HepG2 (cell line): ENCODE measurements around the gene SULT2B1. TPM values are rescaled to one million over a fixed set of nuclear protein-coding genes. Genes with fewer than 3 reads are reported as not detected.

Experiments
- DPF2 ChIP-seq: sonication (generic); formaldehyde crosslinking; IDR thresholded peaks from 2 replicates; pipeline ENCODE4 v1.4.0; 2020; ENCODE audit warnings: mild to moderate bottlenecking, low read depth, missing genetic modification reagents, borderline replicate concordance
- FOXA3 ChIP-seq: IDR thresholded peaks from 2 replicates; pipeline ENCODE4 v1.6.1; 2016; ENCODE audit warnings: missing genetic modification reagents, missing compliant biosample characterization
- HDAC1 ChIP-seq: sonication (generic); formaldehyde crosslinking; IDR thresholded peaks from 2 replicates; pipeline ENCODE4 v1.5.1; 2020; ENCODE audit warnings: mild to moderate bottlenecking, missing genetic modification reagents
- IKZF4 ChIP-seq: sonication (generic); formaldehyde crosslinking; IDR thresholded peaks from 2 replicates; pipeline ENCODE4 v1.5.1; 2020; ENCODE audit warnings: borderline replicate concordance, mild to moderate bottlenecking, low read depth, missing genetic modification reagents; ENCODE audit errors: not compliant biosample characterization
- ISL2 ChIP-seq: sonication (generic); formaldehyde crosslinking; IDR thresholded peaks from 2 replicates; pipeline ENCODE4 v1.5.0; 2020; ENCODE audit warnings: missing genetic modification reagents
- KLF16 ChIP-seq, 2 experiments: sonication (generic) in 1 of 2; formaldehyde crosslinking in 1 of 2; IDR thresholded peaks; 2 replicates each; pipeline versions ENCODE4 v1.6.1 to v1.8.0; 2016 to 2023; ENCODE audit warnings: missing genetic modification reagents in 2 of 2, missing compliant biosample characterization in 1 of 2
- SMAD1 ChIP-seq: sonication (generic); formaldehyde crosslinking; IDR thresholded peaks from 2 replicates; pipeline ENCODE4 v1.4.0; 2020; ENCODE audit warnings: missing genetic modification reagents, low read depth, mild to moderate bottlenecking, borderline replicate concordance
- TBL1XR1 ChIP-seq: fragments of 150-350 bp; IDR thresholded peaks from 2 replicates; pipeline ENCODE4 v1.6.1; 2014; ENCODE audit warnings: borderline replicate concordance, low read length; ENCODE audit not compliant: partially characterized antibody
- ZNF263 ChIP-seq: sonication (generic); formaldehyde crosslinking; IDR thresholded peaks from 2 replicates; pipeline ENCODE4 v1.4.0; 2020; ENCODE audit warnings: missing genetic modification reagents
- ZNF329 ChIP-seq: sonication (generic); formaldehyde crosslinking; IDR thresholded peaks from 2 replicates; pipeline ENCODE4 v1.9.0; 2021; ENCODE audit warnings: low read depth, mild to moderate bottlenecking, missing genetic modification reagents
- ZNF451 ChIP-seq: sonication (generic); formaldehyde crosslinking; IDR thresholded peaks from 2 replicates; pipeline ENCODE4 v1.5.0; 2020; ENCODE audit warnings: mild to moderate bottlenecking, missing genetic modification reagents
- ZNF75D ChIP-seq: sonication (generic); formaldehyde crosslinking; IDR thresholded peaks from 2 replicates; pipeline ENCODE4 v1.8.1; 2023; ENCODE audit warnings: missing genetic modification reagents, mild to moderate bottlenecking, borderline replicate concordance
- ZNF777 ChIP-seq: sonication (generic); formaldehyde crosslinking; IDR thresholded peaks from 2 replicates; pipeline ENCODE4 v1.4.0; 2020; ENCODE audit warnings: missing genetic modification reagents
- ZNF782 ChIP-seq: sonication (generic); formaldehyde crosslinking; IDR thresholded peaks from 2 replicates; pipeline ENCODE4 v1.4.0; 2020; ENCODE audit warnings: missing genetic modification reagents, mild to moderate bottlenecking, borderline replicate concordance
- ZNF878 ChIP-seq: sonication (generic); formaldehyde crosslinking; IDR thresholded peaks from 2 replicates; pipeline ENCODE4 v1.8.1; 2023; ENCODE audit warnings: mild to moderate bottlenecking, missing genetic modification reagents, moderate library complexity
- ZSCAN25 ChIP-seq: sonication (generic); formaldehyde crosslinking; IDR thresholded peaks from 2 replicates; pipeline ENCODE4 v1.8.0; 2022; ENCODE audit warnings: mild to moderate bottlenecking, missing genetic modification reagents
- polyA plus RNA-seq, 8 experiments: library from polyadenylated mRNA; depleted of rRNA in 3 of 8; stranded (reverse) in 7 of 8; unstranded in 1 of 8; fragments of >200 nt; fragmentation: Illumina TruSeq in 4 of 8; extraction: Trizol in 4 of 8; gene quantifications; 2 replicates each; pipeline versions ENCODE4 v1.2.1 to v1.2.3, GENCODE V29; 2011 to 2016; ENCODE audit warnings: low read depth in 4 of 8, missing spikeins in 1 of 8, mixed read lengths in 1 of 8; ENCODE audit not compliant: insufficient read depth in 1 of 8
- total RNA-seq, 5 experiments: library from RNA; depleted of rRNA; stranded (reverse); fragments of >200 nt; fragmentation: Illumina TruSeq; extraction: Trizol; gene quantifications; 2 replicates each; pipeline ENCODE4 v1.2.3, GENCODE V29; 2016; ENCODE audit warnings: low read depth in 1 of 5
- TF ChIP-seq, protein P1 (sequence below), 2 experiments: fragments of 450-650 bp in 1 of 2; sonication (generic) in 1 of 2; formaldehyde crosslinking in 1 of 2; IDR thresholded peaks; 2 replicates each; pipeline versions ENCODE4 v1.6.1 to v1.8.0; 2016 to 2022; ENCODE audit warnings: antibody characterized with exemption in 1 of 2, mild to moderate bottlenecking in 1 of 2, missing genetic modification reagents in 1 of 2
- TF ChIP-seq, protein P2 (sequence below): sonication (generic); formaldehyde crosslinking; IDR thresholded peaks from 2 replicates; pipeline ENCODE4 v1.4.0; 2020; ENCODE audit warnings: missing genetic modification reagents

Gene SULT2B1
- total and polyA plus RNA-seq, 2 of the 13 experiments (the other 11 are each of a cell fraction or from before 2014, with no cell fraction given), result 0.13 TPM; not detected in 1

GRCh38 chr19:48635263-48635965 is 83.4 kb downstream of the SULT2B1 start (continued):
- TF ChIP-seq, protein P1, sequence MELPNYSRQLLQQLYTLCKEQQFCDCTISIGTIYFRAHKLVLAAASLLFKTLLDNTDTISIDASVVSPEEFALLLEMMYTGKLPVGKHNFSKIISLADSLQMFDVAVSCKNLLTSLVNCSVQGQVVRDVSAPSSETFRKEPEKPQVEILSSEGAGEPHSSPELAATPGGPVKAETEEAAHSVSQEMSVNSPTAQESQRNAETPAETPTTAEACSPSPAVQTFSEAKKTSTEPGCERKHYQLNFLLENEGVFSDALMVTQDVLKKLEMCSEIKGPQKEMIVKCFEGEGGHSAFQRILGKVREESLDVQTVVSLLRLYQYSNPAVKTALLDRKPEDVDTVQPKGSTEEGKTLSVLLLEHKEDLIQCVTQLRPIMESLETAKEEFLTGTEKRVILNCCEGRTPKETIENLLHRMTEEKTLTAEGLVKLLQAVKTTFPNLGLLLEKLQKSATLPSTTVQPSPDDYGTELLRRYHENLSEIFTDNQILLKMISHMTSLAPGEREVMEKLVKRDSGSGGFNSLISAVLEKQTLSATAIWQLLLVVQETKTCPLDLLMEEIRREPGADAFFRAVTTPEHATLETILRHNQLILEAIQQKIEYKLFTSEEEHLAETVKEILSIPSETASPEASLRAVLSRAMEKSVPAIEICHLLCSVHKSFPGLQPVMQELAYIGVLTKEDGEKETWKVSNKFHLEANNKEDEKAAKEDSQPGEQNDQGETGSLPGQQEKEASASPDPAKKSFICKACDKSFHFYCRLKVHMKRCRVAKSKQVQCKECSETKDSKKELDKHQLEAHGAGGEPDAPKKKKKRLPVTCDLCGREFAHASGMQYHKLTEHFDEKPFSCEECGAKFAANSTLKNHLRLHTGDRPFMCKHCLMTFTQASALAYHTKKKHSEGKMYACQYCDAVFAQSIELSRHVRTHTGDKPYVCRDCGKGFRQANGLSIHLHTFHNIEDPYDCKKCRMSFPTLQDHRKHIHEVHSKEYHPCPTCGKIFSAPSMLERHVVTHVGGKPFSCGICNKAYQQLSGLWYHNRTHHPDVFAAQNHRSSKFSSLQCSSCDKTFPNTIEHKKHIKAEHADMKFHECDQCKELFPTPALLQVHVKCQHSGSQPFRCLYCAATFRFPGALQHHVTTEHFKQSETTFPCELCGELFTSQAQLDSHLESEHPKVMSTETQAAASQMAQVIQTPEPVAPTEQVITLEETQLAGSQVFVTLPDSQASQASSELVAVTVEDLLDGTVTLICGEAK (IDR thresholded peaks at IDR 0.05), result no peak
- TF ChIP-seq, protein P1 (CRISPR knock-in tag; IDR thresholded peaks at IDR 0.05), result no peak
- TF ChIP-seq ZNF75D (CRISPR knock-in tag) (no peak), ZNF329 (CRISPR knock-in tag) (no peak), HDAC1 (peak; percentile 12), IKZF4 (no peak), ISL2 (CRISPR knock-in tag) (no peak), TBL1XR1 (no peak), ZSCAN25 (CRISPR knock-in tag) (no peak), ZNF782 (CRISPR knock-in tag) (no peak), DPF2 (CRISPR knock-in tag) (no peak), ZNF451 (no peak; the same call in 1 of the 2 replicates), FOXA3 (CRISPR knock-in tag) (peak; percentile 6; the same call in 1 of the 2 replicates), ZNF777 (CRISPR knock-in tag) (peak; percentile 65), ZNF263 (CRISPR knock-in tag) (no peak; the same call in 1 of the 2 replicates), ZNF878 (CRISPR knock-in tag) (no peak), KLF16 (CRISPR knock-in tag; IDR thresholded peaks at IDR 0.05) (no peak), SMAD1 (CRISPR knock-in tag) (no peak)
- TF ChIP-seq, protein P2, sequence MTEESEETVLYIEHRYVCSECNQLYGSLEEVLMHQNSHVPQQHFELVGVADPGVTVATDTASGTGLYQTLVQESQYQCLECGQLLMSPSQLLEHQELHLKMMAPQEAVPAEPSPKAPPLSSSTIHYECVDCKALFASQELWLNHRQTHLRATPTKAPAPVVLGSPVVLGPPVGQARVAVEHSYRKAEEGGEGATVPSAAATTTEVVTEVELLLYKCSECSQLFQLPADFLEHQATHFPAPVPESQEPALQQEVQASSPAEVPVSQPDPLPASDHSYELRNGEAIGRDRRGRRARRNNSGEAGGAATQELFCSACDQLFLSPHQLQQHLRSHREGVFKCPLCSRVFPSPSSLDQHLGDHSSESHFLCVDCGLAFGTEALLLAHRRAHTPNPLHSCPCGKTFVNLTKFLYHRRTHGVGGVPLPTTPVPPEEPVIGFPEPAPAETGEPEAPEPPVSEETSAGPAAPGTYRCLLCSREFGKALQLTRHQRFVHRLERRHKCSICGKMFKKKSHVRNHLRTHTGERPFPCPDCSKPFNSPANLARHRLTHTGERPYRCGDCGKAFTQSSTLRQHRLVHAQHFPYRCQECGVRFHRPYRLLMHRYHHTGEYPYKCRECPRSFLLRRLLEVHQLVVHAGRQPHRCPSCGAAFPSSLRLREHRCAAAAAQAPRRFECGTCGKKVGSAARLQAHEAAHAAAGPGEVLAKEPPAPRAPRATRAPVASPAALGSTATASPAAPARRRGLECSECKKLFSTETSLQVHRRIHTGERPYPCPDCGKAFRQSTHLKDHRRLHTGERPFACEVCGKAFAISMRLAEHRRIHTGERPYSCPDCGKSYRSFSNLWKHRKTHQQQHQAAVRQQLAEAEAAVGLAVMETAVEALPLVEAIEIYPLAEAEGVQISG (CRISPR knock-in tag), result peak; percentile 25; the same call in 1 of the 2 replicates
